Right lobe of liver (tissue), 6 donors: ENCODE data around the gene RHOXF1. TPM values are rescaled to one million over a fixed set of nuclear protein-coding genes. Genes with fewer than 3 reads are reported as not detected.
A peak's percentile ranks its signal among the peaks of the same experiment; 100 is the strongest.
"Not testable (repeated sequence)": the region's sequence is repeated elsewhere in the genome, so short reads cannot be mapped to it uniquely, and the experiment has no call there.

ENCODE experiments used
- ATAC-seq, 4 donors: fragments of 200-7000 bp; cut with Tn5 transposase; one replicate each; pipeline ENCODE4 v1.9.1; 2020; ENCODE audit warnings: mild to moderate bottlenecking in 4 of 4, moderate library complexity in 4 of 4
- DNase-seq, 3 donors: peaks; one replicate each; pipeline ENCODE4 v3.0.0-alpha.2; 2020
- H3K27ac ChIP-seq, 3 donors: fragments of 200-600 bp; one replicate each; pipeline ENCODE4 v1.8.0; 2022
- H3K27me3 ChIP-seq, 2 donors: fragments of 200-600 bp; one replicate each; pipeline ENCODE4 v1.8.0; 2022
- H3K36me3 ChIP-seq, 4 donors: fragments of 200-600 bp; sonication (generic) in 1 of 4; one replicate each; pipeline versions ENCODE4 v1.5.1 to v1.8.0; 2017 to 2022; ENCODE audit warnings: control low read depth in 1 of 4
- H3K4me1 ChIP-seq, 4 donors: fragments of 200-600 bp; sonication (generic) in 1 of 4; one replicate each; pipeline versions ENCODE4 v1.5.1 to v1.8.0; 2017 to 2022; ENCODE audit warnings: control low read depth in 1 of 4
- H3K4me3 ChIP-seq, 3 donors: fragments of 200-600 bp; one replicate each; pipeline ENCODE4 v1.8.0; 2022
- H3K9me3 ChIP-seq, 4 donors: fragments of 200-600 bp; sonication (generic) in 1 of 4; one replicate each; pipeline versions ENCODE4 v1.5.1 to v1.8.0; 2017 to 2022; ENCODE audit warnings: control low read depth in 1 of 4
- POLR2A ChIP-seq: fragments of 450-650 bp; IDR thresholded peaks from one replicate; pipeline ENCODE4 v1.6.1; 2017; ENCODE audit warnings: antibody characterized with exemption, mild to moderate bottlenecking
- WGBS: methylation state at CpG from one replicate; pipeline ENCODE4 v1.1.6; 2018; ENCODE audit warnings: low coverage, low lambda C conversion rate; ENCODE audit not compliant: insufficient coverage; ENCODE audit errors: missing lambda C conversion rate; 5-methylcytosine and 5-hydroxymethylcytosine counted together
- intact Hi-C, 2 donors: fragments of 100-400 bp; cut with DNase I; formaldehyde crosslinking; loops; one replicate each; pipeline versions ENCODE4 v1.11.2 to v1.14.1; 2022
- long read RNA-seq: library from polyadenylated mRNA; unstranded; transcript quantifications from one replicate; pipeline ENCODE4 v2.0.0, GENCODE V29; 2019
- total RNA-seq, 6 experiments: library from RNA; depleted of rRNA in 2 of 6; stranded (reverse); fragments of >200 nt in 2 of 6; fragmentation: NEBNext Ultra II Directional in 3 of 6; extraction: Animal tissue kit (Norgen Biotek cat#: 25700) in 3 of 6; gene quantifications; one replicate each; pipeline versions ENCODE4 v1.1.0 to v1.2.4, GENCODE V29; 2016 to 2023
- TF ChIP-seq, protein P1 (sequence below), 4 donors: fragments of 200-600 bp in 3 of 4; fragments of 450-650 bp in 1 of 4; IDR thresholded peaks; one replicate each; pipeline versions ENCODE4 v1.5.1 to v1.8.0; 2016 to 2022; ENCODE audit warnings: antibody characterized with exemption in 4 of 4, mild to moderate bottlenecking in 2 of 4
- donor health status: DM: no; HTN: yes; CAD: no.
- donor health status: DM: no; HTN: no; CAD: no.
- donor health status: DM: no; HTN: no; CAD: no.
- donor health status: DM: no; HTN: yes; CAD: no.
- donor health status: DM: no; HTN: yes; CAD: no.

RHOXF1 gene, protein sequence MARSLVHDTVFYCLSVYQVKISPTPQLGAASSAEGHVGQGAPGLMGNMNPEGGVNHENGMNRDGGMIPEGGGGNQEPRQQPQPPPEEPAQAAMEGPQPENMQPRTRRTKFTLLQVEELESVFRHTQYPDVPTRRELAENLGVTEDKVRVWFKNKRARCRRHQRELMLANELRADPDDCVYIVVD
- under 1 TPM in 1 of 6 experiments, not detected in 5; 0.62 TPM for total RNA-seq
- long read RNA-seq, result 0 reads

DNA sequence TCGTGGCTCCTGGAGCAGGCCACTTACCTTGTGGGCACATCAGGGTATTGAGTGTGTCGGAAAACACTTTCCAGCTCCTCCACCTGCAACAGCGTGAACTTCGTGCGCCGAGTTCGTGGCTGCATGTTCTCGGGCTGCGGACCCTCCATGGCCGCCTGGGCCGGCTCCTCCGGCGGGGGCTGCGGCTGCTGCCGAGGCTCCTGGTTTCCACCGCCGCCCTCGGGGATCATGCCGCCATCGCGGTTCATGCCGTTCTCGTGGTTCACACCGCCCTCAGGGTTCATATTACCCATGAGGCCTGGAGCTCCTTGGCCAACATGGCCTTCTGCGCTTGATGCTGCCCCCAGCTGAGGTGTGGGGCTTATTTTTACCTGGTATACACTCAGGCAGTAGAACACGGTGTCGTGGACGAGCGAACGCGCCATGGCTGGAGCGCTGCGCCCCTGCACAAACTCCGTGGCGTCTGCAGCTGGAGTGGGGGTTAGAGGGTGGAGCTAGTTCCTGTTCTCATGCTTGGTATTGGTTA lies at the start of gene RHOXF1:
Gene RHOXF1, minus strand, starts transcription at position 476 of the 526 bp plus-strand sequence. Its CDS starts 51 bp downstream, at position 425.
- DNase-seq (no peak), ATAC-seq (no peak)
- Histone ChIP-seq H3K9me3 (no peaks in the 10 kb centered on the region), H3K4me1 (no peaks in the 10 kb centered on the region), H3K36me3 (no peaks in the 10 kb centered on the region), H3K27ac (no peak within 1 kb of the TSS), H3K4me3 (no peak within 1 kb of the TSS), H3K27me3 (no peaks in the 10 kb centered on the region)
- no peak for TF ChIP-seq POLR2A
- TF ChIP-seq, protein P1, sequence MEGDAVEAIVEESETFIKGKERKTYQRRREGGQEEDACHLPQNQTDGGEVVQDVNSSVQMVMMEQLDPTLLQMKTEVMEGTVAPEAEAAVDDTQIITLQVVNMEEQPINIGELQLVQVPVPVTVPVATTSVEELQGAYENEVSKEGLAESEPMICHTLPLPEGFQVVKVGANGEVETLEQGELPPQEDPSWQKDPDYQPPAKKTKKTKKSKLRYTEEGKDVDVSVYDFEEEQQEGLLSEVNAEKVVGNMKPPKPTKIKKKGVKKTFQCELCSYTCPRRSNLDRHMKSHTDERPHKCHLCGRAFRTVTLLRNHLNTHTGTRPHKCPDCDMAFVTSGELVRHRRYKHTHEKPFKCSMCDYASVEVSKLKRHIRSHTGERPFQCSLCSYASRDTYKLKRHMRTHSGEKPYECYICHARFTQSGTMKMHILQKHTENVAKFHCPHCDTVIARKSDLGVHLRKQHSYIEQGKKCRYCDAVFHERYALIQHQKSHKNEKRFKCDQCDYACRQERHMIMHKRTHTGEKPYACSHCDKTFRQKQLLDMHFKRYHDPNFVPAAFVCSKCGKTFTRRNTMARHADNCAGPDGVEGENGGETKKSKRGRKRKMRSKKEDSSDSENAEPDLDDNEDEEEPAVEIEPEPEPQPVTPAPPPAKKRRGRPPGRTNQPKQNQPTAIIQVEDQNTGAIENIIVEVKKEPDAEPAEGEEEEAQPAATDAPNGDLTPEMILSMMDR (IDR thresholded peaks at IDR 0.05), result no peak
- intact Hi-C loops, result loop anchor here in 1 of 2 donors (10.0 kb wide), 1 partner anchor 111 kb away; no protein-coding TSS in a partner anchor
- 94% methylated on average over 16 of the region's 35 CpGs for WGBS

DNA sequence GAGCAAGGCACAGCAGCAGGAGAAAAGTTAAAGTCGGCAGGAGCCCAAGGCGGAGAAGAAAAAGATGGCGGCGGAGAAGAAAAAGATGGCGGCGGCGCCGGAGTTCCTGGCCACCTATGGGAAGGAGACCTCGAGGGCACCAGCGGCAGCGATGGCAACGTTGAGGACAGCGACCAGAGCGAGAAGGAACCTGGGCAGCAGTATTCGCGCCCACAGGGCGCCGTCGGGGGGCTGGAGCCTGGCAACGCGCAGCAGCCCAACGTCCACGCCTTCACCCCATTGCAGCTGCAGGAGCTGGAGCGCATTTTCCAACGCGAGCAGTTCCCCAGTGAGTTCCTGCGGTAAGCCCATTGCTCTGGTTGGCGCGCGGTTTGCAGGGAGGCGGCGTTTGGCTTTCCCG lies 43.4 kb upstream of the RHOXF1 start:
- H3K27me3 ChIP-seq, H3K27ac ChIP-seq, ATAC-seq, DNase-seq, H3K4me3 ChIP-seq, H3K36me3 ChIP-seq, H3K9me3 ChIP-seq, intact Hi-C loops, H3K4me1 ChIP-seq: not testable (repeated sequence)
- WGBS, result 90% methylated on average over 2 of the region's 33 CpGs

DNA sequence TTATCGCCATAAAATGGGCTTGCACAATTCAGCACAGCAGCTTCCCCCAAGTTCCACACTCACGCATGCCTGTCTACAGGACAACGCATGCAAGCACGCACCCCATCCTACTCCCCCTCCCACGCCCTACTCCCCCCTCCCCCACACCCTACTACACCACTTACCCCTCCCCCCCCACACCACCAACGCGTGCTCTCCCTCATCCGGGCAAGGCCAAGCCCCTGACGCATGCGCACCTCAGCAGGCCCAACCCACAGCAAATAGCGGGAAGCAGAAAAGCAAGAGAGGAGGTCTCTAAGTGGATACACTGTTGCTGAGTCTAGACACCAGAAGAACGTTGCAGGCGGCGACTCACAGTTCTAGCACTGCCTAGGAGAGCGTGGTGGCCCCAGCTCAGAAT lies 42.6 kb upstream of the RHOXF1 start, which contains the start of gene RHOXF2:
Gene RHOXF2, plus strand, starts transcription at position 301 of the 400 bp plus-strand sequence. CDS start 138 bp downstream, outside the sequence.
- H3K36me3 ChIP-seq, DNase-seq, ATAC-seq, H3K4me1 ChIP-seq, intact Hi-C loops, H3K27me3 ChIP-seq, H3K27ac ChIP-seq, H3K9me3 ChIP-seq, H3K4me3 ChIP-seq: not testable (repeated sequence)
- WGBS, result no CpG with 5 or more reads among the region's 15 CpGs

DNA sequence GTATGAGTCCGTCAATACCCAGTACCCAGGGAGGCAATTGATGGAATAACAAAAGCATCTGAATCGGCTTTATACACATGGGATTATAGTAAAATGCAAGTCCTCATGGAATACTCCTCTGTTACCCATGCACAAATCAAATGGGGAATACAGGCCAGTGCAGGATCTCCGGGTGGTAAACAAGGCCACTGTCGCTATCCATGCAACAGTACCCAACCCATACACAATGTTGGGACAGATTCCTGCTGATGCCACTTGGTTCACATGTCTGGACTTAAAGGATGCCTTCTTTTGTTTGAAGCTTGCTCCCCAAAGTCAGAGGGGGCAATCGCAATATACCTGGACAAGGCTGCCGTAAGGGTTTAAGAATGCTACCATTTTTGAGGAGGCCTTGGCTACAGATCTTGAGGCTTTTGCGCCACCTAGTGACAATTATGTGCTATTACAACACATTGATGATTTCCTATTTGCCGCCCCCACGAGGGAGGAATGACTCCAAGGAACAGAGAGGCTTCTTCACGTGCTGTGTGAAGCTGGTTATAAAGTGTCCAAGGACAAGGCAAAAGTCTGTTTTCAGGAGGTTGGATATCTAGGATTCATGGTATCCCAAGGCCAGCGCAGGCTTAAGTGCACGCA lies 34.5 kb upstream of the RHOXF1 start:
- DNase-seq, H3K4me1 ChIP-seq, H3K36me3 ChIP-seq, H3K27ac ChIP-seq, H3K9me3 ChIP-seq, intact Hi-C loops, H3K4me3 ChIP-seq, H3K27me3 ChIP-seq: not testable (repeated sequence)
- no CpG with 5 or more reads among the region's 12 CpGs for WGBS
- peak; percentile 52 to 66 (median 58) for ATAC-seq

DNA sequence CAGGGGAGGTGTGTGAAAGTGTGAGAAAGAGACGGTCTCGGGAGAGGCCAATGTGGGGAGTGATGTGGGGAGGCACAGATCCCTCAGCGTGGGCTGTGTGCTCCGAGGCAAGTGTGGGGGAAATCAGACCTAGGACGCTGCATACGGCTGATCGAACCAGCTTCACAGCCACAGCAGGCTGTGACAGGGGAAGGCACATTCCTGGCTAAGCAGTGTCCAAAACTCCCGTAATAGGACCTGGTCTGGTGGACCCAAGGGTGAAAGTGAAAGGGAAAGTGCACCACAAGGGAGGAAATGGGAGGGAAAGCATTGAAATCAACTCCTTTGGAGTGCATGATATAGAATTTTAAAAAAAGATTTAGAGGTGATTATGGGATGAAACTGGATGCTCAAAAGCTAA lies 31.8 kb upstream of the RHOXF1 start:
- H3K27ac ChIP-seq, result no peak overlapping the region
- H3K36me3 ChIP-seq, result no peaks in the 10 kb centered on the region
- no peaks in the 10 kb centered on the region for H3K27me3 ChIP-seq
- no peaks in the 10 kb centered on the region for H3K9me3 ChIP-seq
- H3K4me1 ChIP-seq, result no peaks in the 10 kb centered on the region
- peak overlapping the region in 1 of 3 donors; percentile 23 for H3K4me3 ChIP-seq
- ATAC-seq (peak; percentile 32 to 86 (median 78)), DNase-seq (no peak)
- intact Hi-C loops, result no loop called here
- 47% methylated on average over 4 of the region's 8 CpGs for WGBS
- TF ChIP-seq, protein P1 (IDR thresholded peaks at IDR 0.05), result no peak
- no peak for TF ChIP-seq POLR2A

DNA sequence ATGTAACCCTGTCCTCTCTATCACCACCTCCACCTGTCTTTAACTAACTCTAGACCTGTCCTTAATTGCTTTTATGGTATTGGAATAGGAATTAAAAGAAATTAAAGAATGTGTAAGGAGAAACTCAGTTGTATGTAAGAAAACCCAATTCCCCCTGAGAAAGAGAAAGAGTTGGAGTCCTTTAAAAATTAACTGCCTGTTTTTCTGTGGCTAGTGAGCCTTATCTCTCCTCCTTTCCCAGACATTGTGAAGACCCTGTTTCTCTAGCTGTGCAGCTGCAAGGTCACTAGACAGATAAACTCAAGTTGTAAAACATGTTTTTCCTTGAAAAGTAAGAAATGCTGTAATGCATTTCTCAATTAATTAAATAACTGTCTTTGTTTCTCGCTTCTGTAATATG lies 30.6 kb upstream of the RHOXF1 start:
- intact Hi-C loops, H3K9me3 ChIP-seq, ATAC-seq, H3K27me3 ChIP-seq, DNase-seq, H3K36me3 ChIP-seq, H3K27ac ChIP-seq, H3K4me1 ChIP-seq, H3K4me3 ChIP-seq: not testable (repeated sequence)
- 80% methylated on average over 1 of the region's 1 CpG for WGBS
